ENCODE measurements around the gene FAF1. TPM values are rescaled to one million over a fixed set of nuclear protein-coding genes. Genes with fewer than 3 reads are reported as not detected.

Gene FAF1
- total and polyA plus RNA-seq, 2 donors (not counting 3 experiments of a cell fraction or from before 2014, with no cell fraction given), result 9.0 to 57.6 TPM

GRCh38 chr1:50542362-50542761 is 417.7 kb downstream of the FAF1 start:
- ChIA-PET POLR2A (no interaction called here), CTCF (no interaction called here)
- no peaks in the 10 kb centered on the region for H3K36me3 ChIP-seq (ENCODE audit: control insufficient read depth in 2 of 2, extremely low read depth in 1 of 2, insufficient read depth in 2 of 2, low read length in 2 of 2)
- dilution Hi-C loops (cut with MboI; ENCODE audit: extremely low pct_ligation_motif_present, low sequenced_read_pairs) (no loop called here), intact Hi-C loops (cut with micrococcal nuclease) (loop anchor here (1.0 kb wide), 1 partner anchor 23 kb away; no protein-coding TSS in a partner anchor)
- H3K27ac ChIP-seq (ENCODE audit: insufficient read depth, low read depth, low read length), result no peak overlapping the region
- no peaks in the 10 kb centered on the region for H3K9me1 ChIP-seq (replicated peaks; ENCODE audit: control insufficient read depth, extremely low read depth, insufficient read depth, low read length)
- BruUV-seq (replicated peaks), result no TSS peak
- DNase-seq (ENCODE audit: low read depth, low spot score) (no peak), FAIRE-seq (no peak)
- no peaks in the 10 kb centered on the region for H4K20me1 ChIP-seq (replicated peaks; ENCODE audit: control insufficient read depth, extremely low read depth, insufficient read depth, low read length)
- TF ChIP-seq EZH2 (IDR thresholded peaks at IDR 0.05; ENCODE audit: borderline replicate concordance, low read depth, low read length, severe bottlenecking) (no peak), FOS (IDR thresholded peaks at IDR 0.05; ENCODE audit: borderline replicate concordance, insufficient read depth, low read length) (no peak), MYC (IDR thresholded peaks at IDR 0.05; ENCODE audit: low read depth, low read length) (no peak), JUN (IDR thresholded peaks at IDR 0.05; ENCODE audit: borderline replicate concordance, insufficient read depth, insufficient read length, low read depth) (no peak), CTCF (IDR thresholded peaks at IDR 0.05; ENCODE audit: extremely low read depth in 1 of 2, insufficient read depth in 1 of 2, low read depth in 1 of 2, low read length in 2 of 2) (no peak), MAX (IDR thresholded peaks at IDR 0.05; ENCODE audit: insufficient read depth, insufficient read length) (no peak), GATA2 (IDR thresholded peaks at IDR 0.05; ENCODE audit: insufficient read depth, insufficient read length, low read depth, low read length) (no peak), POLR2AphosphoS5 (IDR thresholded peaks at IDR 0.05; ENCODE audit: insufficient read depth, low read depth, low read length) (no peak), POLR2A (IDR thresholded peaks at IDR 0.05; ENCODE audit: low read depth, low read length) (no peak)
- no peak overlapping the region for H2AFZ ChIP-seq (ENCODE audit: low read depth, low read length)
- no peaks in the 10 kb centered on the region for H3K79me2 ChIP-seq (ENCODE audit: control insufficient read depth, insufficient read depth, low read length)
- H3K27me3 ChIP-seq (ENCODE audit: control insufficient read depth in 2 of 2, insufficient read depth in 2 of 2, low read length in 2 of 2), result no peaks in the 10 kb centered on the region
- H3K4me3 ChIP-seq (replicated peaks in 1 of 3; ENCODE audit: insufficient read depth in 1 of 3, low read depth in 1 of 3, low read length in 3 of 3), result no peak overlapping the region
- no peaks in the 10 kb centered on the region for H3K4me1 ChIP-seq (ENCODE audit: control insufficient read depth, extremely low read depth, insufficient read depth, low read length)
- no peaks in the 10 kb centered on the region for H3K9me3 ChIP-seq (replicated peaks; ENCODE audit: control insufficient read depth, insufficient read depth, low read length)
- H3K9ac ChIP-seq (replicated peaks; ENCODE audit: extremely low read depth, insufficient read depth, low read length), result no peak overlapping the region
- no peak overlapping the region for H3K4me2 ChIP-seq (ENCODE audit: insufficient read depth, low read length)
